CD4-positive, alpha-beta T cell treated with Interleukin-4 for 1 hour (primary cell): ENCODE results near the gene ZCCHC24.
"Not testable (repeated sequence)": the region's sequence is repeated elsewhere in the genome, so short reads cannot be mapped to it uniquely, and the experiment has no call there.

Experiments used
- DNase-seq, 2 donors: peaks; one replicate each; pipeline ENCODE4 v3.0.0-alpha.2; 2020 to 2022

The ZCCHC24 gene

GRCh38 chr10:79340646-79341244 lies 104.7 kb downstream of the ZCCHC24 start:
- DNase-seq = no peak

GRCh38 chr10:79339266-79339665 lies 106.2 kb downstream of the ZCCHC24 start:
- no peak for DNase-seq

- not testable (repeated sequence) for DNase-seq
These were observed 107.5 kb downstream of the ZCCHC24 start for GRCh38 chr10:79337783-79338469.

- no peak for DNase-seq
These were observed 108.7 kb downstream of the ZCCHC24 start for GRCh38 chr10:79336739-79337138.

- no peak for DNase-seq
These were observed 109.1 kb downstream of the ZCCHC24 start for GRCh38 chr10:79336276-79336675.

GRCh38 chr10:79335470-79336235 lies 109.8 kb downstream of the ZCCHC24 start:
- DNase-seq = no peak

GRCh38 chr10:79335094-79335469 lies 110.3 kb downstream of the ZCCHC24 start:
- DNase-seq = no peak

GRCh38 chr10:79334573-79334972 lies 110.9 kb downstream of the ZCCHC24 start:
- no peak for DNase-seq

GRCh38 chr10:79333513-79333912 lies 111.9 kb downstream of the ZCCHC24 start:
- no peak for DNase-seq

- DNase-seq = not testable (repeated sequence)
These were observed 112.7 kb downstream of the ZCCHC24 start for GRCh38 chr10:79332610-79333315.
